Measurements from ENCODE around the gene COLGALT1. TPM values are rescaled to one million over a fixed set of nuclear protein-coding genes. Genes with fewer than 3 reads are reported as not detected.

COLGALT1 gene
- total RNA-seq, 1 donor from 2014 or later = 59.3 TPM

DNA sequence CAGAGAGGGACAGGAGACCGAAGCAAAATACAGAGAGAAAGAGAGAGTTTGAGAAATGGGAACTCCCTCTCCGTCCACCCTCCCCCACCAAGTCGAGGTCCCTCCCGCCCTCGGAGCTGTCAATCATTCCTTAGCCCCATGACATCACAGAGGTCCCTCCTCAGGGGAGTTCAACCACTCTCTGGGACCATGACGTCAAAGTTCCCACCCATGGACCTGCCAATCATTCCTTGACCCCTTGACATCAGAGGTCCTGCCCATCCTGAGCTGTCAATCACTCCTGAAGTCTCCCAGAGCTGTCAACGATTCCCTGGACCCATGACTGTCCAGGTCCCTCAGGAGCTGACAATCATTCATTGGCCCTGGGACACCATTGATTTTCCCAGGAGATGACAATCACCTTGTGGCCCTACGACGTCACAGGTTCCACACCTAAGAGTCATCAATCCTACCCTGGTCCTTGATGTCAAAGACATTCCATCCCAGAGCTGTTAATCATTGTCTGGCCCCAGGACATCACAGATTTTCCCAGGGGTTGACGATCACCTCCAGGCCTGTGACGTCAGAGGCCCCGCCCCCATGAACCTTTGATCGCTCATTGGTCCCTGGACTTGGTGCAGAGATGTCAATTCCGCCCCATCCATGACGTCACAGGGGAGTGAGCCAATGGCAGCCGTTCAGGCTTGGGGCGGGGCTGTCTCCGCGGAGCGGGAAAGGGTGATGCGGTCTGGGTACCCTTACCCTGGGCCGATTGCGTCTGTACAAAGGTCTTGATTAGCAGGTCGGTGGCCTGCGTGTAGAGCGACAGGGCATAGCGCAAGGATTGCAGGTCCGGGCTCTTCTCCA, 61.7 kb downstream of the COLGALT1 start:
- no peaks in the 10 kb centered on the region for H3K4me1 Mint-ChIP-seq
- no peaks in the 10 kb centered on the region for H3K36me3 Mint-ChIP-seq
- H3K9me3 Mint-ChIP-seq = peaks cover 13% of the 10 kb centered on the region
- TF ChIP-seq, protein P1, sequence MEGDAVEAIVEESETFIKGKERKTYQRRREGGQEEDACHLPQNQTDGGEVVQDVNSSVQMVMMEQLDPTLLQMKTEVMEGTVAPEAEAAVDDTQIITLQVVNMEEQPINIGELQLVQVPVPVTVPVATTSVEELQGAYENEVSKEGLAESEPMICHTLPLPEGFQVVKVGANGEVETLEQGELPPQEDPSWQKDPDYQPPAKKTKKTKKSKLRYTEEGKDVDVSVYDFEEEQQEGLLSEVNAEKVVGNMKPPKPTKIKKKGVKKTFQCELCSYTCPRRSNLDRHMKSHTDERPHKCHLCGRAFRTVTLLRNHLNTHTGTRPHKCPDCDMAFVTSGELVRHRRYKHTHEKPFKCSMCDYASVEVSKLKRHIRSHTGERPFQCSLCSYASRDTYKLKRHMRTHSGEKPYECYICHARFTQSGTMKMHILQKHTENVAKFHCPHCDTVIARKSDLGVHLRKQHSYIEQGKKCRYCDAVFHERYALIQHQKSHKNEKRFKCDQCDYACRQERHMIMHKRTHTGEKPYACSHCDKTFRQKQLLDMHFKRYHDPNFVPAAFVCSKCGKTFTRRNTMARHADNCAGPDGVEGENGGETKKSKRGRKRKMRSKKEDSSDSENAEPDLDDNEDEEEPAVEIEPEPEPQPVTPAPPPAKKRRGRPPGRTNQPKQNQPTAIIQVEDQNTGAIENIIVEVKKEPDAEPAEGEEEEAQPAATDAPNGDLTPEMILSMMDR (IDR thresholded peaks at IDR 0.05; ENCODE audit: unreplicated experiment) = no peak
- H3K27me3 Mint-ChIP-seq (ENCODE audit: low read depth) = peaks cover 2% of the 10 kb centered on the region
- no peak overlapping the region for H3K4me3 Mint-ChIP-seq
- DNase-seq (ENCODE audit: low spot score in 2 of 2, unreplicated experiment in 2 of 2) = no peak
- H3K27ac Mint-ChIP-seq = no peak overlapping the region

- no peak for DNase-seq (ENCODE audit: low spot score in 2 of 2, unreplicated experiment in 2 of 2)
- H3K27me3 Mint-ChIP-seq (ENCODE audit: low read depth) = peaks cover 2% of the 10 kb centered on the region
- H3K4me3 Mint-ChIP-seq = no peak overlapping the region
- no peak overlapping the region for H3K27ac Mint-ChIP-seq
- TF ChIP-seq, protein P1 (IDR thresholded peaks at IDR 0.05; ENCODE audit: unreplicated experiment) = no peak
- H3K9me3 Mint-ChIP-seq = peaks cover 19% of the 10 kb centered on the region
- H3K36me3 Mint-ChIP-seq = no peaks in the 10 kb centered on the region
- no peaks in the 10 kb centered on the region for H3K4me1 Mint-ChIP-seq
Observed at GRCh38 chr19:17617807-17618192, 62.4 kb downstream of the COLGALT1 start.

- Mint-ChIP-seq H3K27me3 (ENCODE audit: low read depth) (peaks cover 2% of the 10 kb centered on the region), H3K36me3 (no peaks in the 10 kb centered on the region), H3K27ac (no peak overlapping the region), H3K4me1 (no peaks in the 10 kb centered on the region), H3K4me3 (no peak overlapping the region), H3K9me3 (peaks cover 21% of the 10 kb centered on the region)
- TF ChIP-seq, protein P1 (IDR thresholded peaks at IDR 0.05; ENCODE audit: unreplicated experiment) = no peak
- DNase-seq (ENCODE audit: low spot score in 2 of 2, unreplicated experiment in 2 of 2) = no peak
Observed at GRCh38 chr19:17618281-17618903, 62.9 kb downstream of the COLGALT1 start.

GRCh38 chr19:17618936-17619335, 63.5 kb downstream of the COLGALT1 start:
- H3K9me3 Mint-ChIP-seq = peaks cover 21% of the 10 kb centered on the region

GRCh38 chr19:17620696-17621095, 65.2 kb downstream of the COLGALT1 start:
- H3K4me1 Mint-ChIP-seq = no peaks in the 10 kb centered on the region
- H3K27me3 Mint-ChIP-seq (ENCODE audit: low read depth) = peaks cover 2% of the 10 kb centered on the region
- DNase-seq (ENCODE audit: low spot score in 2 of 2, unreplicated experiment in 2 of 2) = no peak
- peaks cover 21% of the 10 kb centered on the region for H3K9me3 Mint-ChIP-seq
- H3K36me3 Mint-ChIP-seq = no peaks in the 10 kb centered on the region
- H3K4me3 Mint-ChIP-seq = no peak overlapping the region
- TF ChIP-seq, protein P1 (IDR thresholded peaks at IDR 0.05; ENCODE audit: unreplicated experiment) = no peak
- no peak overlapping the region for H3K27ac Mint-ChIP-seq

More at GRCh38 chr19:17618936-17619335, 63.5 kb downstream of the COLGALT1 start:
- TF ChIP-seq, protein P1 (IDR thresholded peaks at IDR 0.05; ENCODE audit: unreplicated experiment) = no peak
- no peak for DNase-seq (ENCODE audit: low spot score in 2 of 2, unreplicated experiment in 2 of 2)
- peaks cover 2% of the 10 kb centered on the region for H3K27me3 Mint-ChIP-seq (ENCODE audit: low read depth)
- no peak overlapping the region for H3K4me3 Mint-ChIP-seq
- H3K27ac Mint-ChIP-seq = no peak overlapping the region
- H3K4me1 Mint-ChIP-seq = no peaks in the 10 kb centered on the region
- no peaks in the 10 kb centered on the region for H3K36me3 Mint-ChIP-seq
